MM.1S (cell line): ENCODE data around the gene SLCO1B3.
A peak's percentile ranks its signal among the peaks of the same experiment; 100 is the strongest.

Experiments used
- DNase-seq: peaks from one replicate; pipeline ENCODE4 v3.0.0-alpha.2; 2015
- H2AFZ ChIP-seq: fragments of 300-600 bp; sonication (generic); 2 replicates; pipeline ENCODE4 v1.6.0; 2016; ENCODE audit warnings: antibody characterized with exemption, low read length
- H3F3A ChIP-seq: fragments of 300-600 bp; sonication (generic); 2 replicates; pipeline ENCODE4 v1.6.1; 2016; ENCODE audit warnings: mild to moderate bottlenecking, antibody characterized with exemption, low read length, moderate library complexity, mixed read lengths; ENCODE audit not compliant: insufficient read depth
- H3K27ac ChIP-seq: fragments of 300-600 bp; sonication (generic); 2 replicates; pipeline ENCODE4 v1.5.1; 2016; ENCODE audit warnings: mild to moderate bottlenecking, low read length
- H3K27me3 ChIP-seq: fragments of 300-600 bp; sonication (generic); replicated peaks from 2 replicates; pipeline ENCODE4 v1.6.0; 2016; ENCODE audit warnings: low read length; ENCODE audit not compliant: insufficient read depth
- H3K36me3 ChIP-seq: fragments of 300-600 bp; sonication (generic); replicated peaks from 2 replicates; pipeline ENCODE4 v1.6.1; 2016; ENCODE audit warnings: mild to moderate bottlenecking, low read length, mixed read lengths; ENCODE audit not compliant: insufficient read depth
- H3K4me1 ChIP-seq: fragments of 300-600 bp; sonication (generic); 2 replicates; pipeline ENCODE4 v1.6.1; 2016; ENCODE audit warnings: low read length, mixed read lengths
- H3K4me2 ChIP-seq: fragments of 300-600 bp; sonication (generic); 2 replicates; pipeline ENCODE4 v1.6.0; 2016; ENCODE audit warnings: low read depth, low read length
- H3K4me3 ChIP-seq: fragments of 300-600 bp; sonication (generic); 2 replicates; pipeline ENCODE4 v1.5.1; 2016; ENCODE audit warnings: low read length, mixed read lengths
- H3K79me2 ChIP-seq: fragments of 300-600 bp; sonication (generic); 2 replicates; pipeline ENCODE4 v1.6.1; 2016; ENCODE audit warnings: mixed run types, low read length, mixed read lengths
- H3K9ac ChIP-seq: fragments of 300-600 bp; sonication (generic); 2 replicates; pipeline ENCODE4 v1.6.1; 2016; ENCODE audit warnings: low read length, mixed read lengths
- H3K9me2 ChIP-seq: fragments of 300-600 bp; sonication (generic); replicated peaks from 2 replicates; pipeline ENCODE4 v1.6.1; 2016; ENCODE audit warnings: mild to moderate bottlenecking, low read length, mixed read lengths; ENCODE audit not compliant: insufficient read depth
- H3K9me3 ChIP-seq: fragments of 300-600 bp; sonication (generic); replicated peaks from 2 replicates; pipeline ENCODE4 v1.6.1; 2016; ENCODE audit warnings: mild to moderate bottlenecking, low read length, mixed read lengths; ENCODE audit not compliant: insufficient read depth
- H4K20me1 ChIP-seq: fragments of 300-600 bp; sonication (generic); 2 replicates; pipeline ENCODE4 v1.6.1; 2016; ENCODE audit warnings: mild to moderate bottlenecking, low read length, moderate library complexity, mixed read lengths; ENCODE audit not compliant: insufficient read depth
- CTCF ChIP-seq: fragments of 300-600 bp; sonication (generic); IDR thresholded peaks from 2 replicates; pipeline ENCODE4 v1.5.1; 2016; ENCODE audit warnings: antibody characterized with exemption, low read length, mixed read lengths
- EZH2 ChIP-seq: fragments of 300-600 bp; sonication (generic); optimal IDR thresholded peaks from 2 replicates; pipeline ENCODE3; 2017; ENCODE audit warnings: low read depth, mild to moderate bottlenecking, antibody characterized with exemption, low read length, mixed read lengths
- EZH2phosphoT487 ChIP-seq: fragments of 300-600 bp; sonication (generic); IDR thresholded peaks from 2 replicates; pipeline ENCODE4 v1.6.1; 2018; ENCODE audit warnings: antibody characterized with exemption, low read length

The SLCO1B3 gene

GRCh38 chr12:20792971-20793370 lies 17.5 kb upstream of the SLCO1B3 start:
- H3K4me3 ChIP-seq, result no peak overlapping the region
- no peaks in the 10 kb centered on the region for H3F3A ChIP-seq
- H3K9me2 ChIP-seq, result no peaks in the 10 kb centered on the region
- H3K36me3 ChIP-seq, result no peaks in the 10 kb centered on the region
- no peak overlapping the region for H3K4me2 ChIP-seq
- H3K9ac ChIP-seq, result no peak overlapping the region
- no peaks in the 10 kb centered on the region for H3K4me1 ChIP-seq
- H2AFZ ChIP-seq, result no peak overlapping the region
- H3K27ac ChIP-seq, result no peak overlapping the region
- no peaks in the 10 kb centered on the region for H3K79me2 ChIP-seq
- DNase-seq, result no peak
- no peak for TF ChIP-seq CTCF
- TF ChIP-seq EZH2, result no peak
- TF ChIP-seq EZH2phosphoT487, result no peak
- H3K27me3 ChIP-seq, result no peaks in the 10 kb centered on the region
- H3K9me3 ChIP-seq, result no peaks in the 10 kb centered on the region
- no peaks in the 10 kb centered on the region for H4K20me1 ChIP-seq

GRCh38 chr12:20798554-20798953 lies 12.0 kb upstream of the SLCO1B3 start:
- H3K4me3 ChIP-seq, result no peak overlapping the region
- peak; percentile 32 for DNase-seq
- H3K27ac ChIP-seq, result no peak overlapping the region
- peaks cover 3% of the 10 kb centered on the region; the same call in 1 of the 2 replicates for H3K4me1 ChIP-seq
- H2AFZ ChIP-seq, result no peak overlapping the region
- no peaks in the 10 kb centered on the region for H3K9me3 ChIP-seq
- H3K9ac ChIP-seq, result no peak overlapping the region
- TF ChIP-seq CTCF (peak; percentile 50), EZH2 (no peak), EZH2phosphoT487 (no peak)
- H3F3A ChIP-seq, result peaks cover 10% of the 10 kb centered on the region; the same call in 1 of the 2 replicates
- no peaks in the 10 kb centered on the region for H3K9me2 ChIP-seq
- no peaks in the 10 kb centered on the region for H3K79me2 ChIP-seq
- peaks cover 4% of the 10 kb centered on the region; the same call in 1 of the 2 replicates for H3K27me3 ChIP-seq
- H4K20me1 ChIP-seq, result peaks cover 3% of the 10 kb centered on the region; the same call in 1 of the 2 replicates
- no peak overlapping the region for H3K4me2 ChIP-seq
- no peaks in the 10 kb centered on the region for H3K36me3 ChIP-seq

- peak; percentile 86 for DNase-seq
Observed at GRCh38 chr12:20800160-20800559, 10.3 kb upstream of the SLCO1B3 start.

More at GRCh38 chr12:20800160-20800559, 10.3 kb upstream of the SLCO1B3 start:
- H3K9ac ChIP-seq, result no peak overlapping the region
- H3K79me2 ChIP-seq, result no peaks in the 10 kb centered on the region
- H4K20me1 ChIP-seq, result peaks cover 3% of the 10 kb centered on the region; the same call in 1 of the 2 replicates
- no peak overlapping the region for H3K27ac ChIP-seq
- peaks cover 4% of the 10 kb centered on the region; the same call in 1 of the 2 replicates for H3K27me3 ChIP-seq
- no peaks in the 10 kb centered on the region for H3K36me3 ChIP-seq
- H3K9me3 ChIP-seq, result no peaks in the 10 kb centered on the region
- no peak overlapping the region for H3K4me3 ChIP-seq
- no peak overlapping the region for H2AFZ ChIP-seq
- TF ChIP-seq EZH2 (no peak), EZH2phosphoT487 (no peak), CTCF (no peak)
- peak overlapping the region; percentile 17; the same call in 1 of the 2 replicates for H3K4me2 ChIP-seq
- peaks cover 10% of the 10 kb centered on the region; the same call in 1 of the 2 replicates for H3F3A ChIP-seq
- H3K4me1 ChIP-seq, result peaks cover 3% of the 10 kb centered on the region; the same call in 1 of the 2 replicates
- no peaks in the 10 kb centered on the region for H3K9me2 ChIP-seq
